GM23338 (cell line): ENCODE results near the gene C1GALT1C1L.

ENCODE experiments used
- CTCF ChIP-seq, 2 experiments: fragments of 200-600 bp in 1 of 2; sonication (generic) in 1 of 2; conservative IDR thresholded peaks; 2 replicates each; pipeline versions ENCODE4 v1.5.1 to v1.6.1; 2016 to 2017; ENCODE audit warnings: antibody characterized with exemption in 2 of 2, low read depth in 2 of 2, mild to moderate bottlenecking in 2 of 2, moderate library complexity in 1 of 2
- REST ChIP-seq: IDR thresholded peaks from one replicate; pipeline ENCODE4 v1.6.1; 2018; ENCODE audit warnings: antibody characterized with exemption; ENCODE audit not compliant: unreplicated experiment

- TF ChIP-seq CTCF (conservative IDR thresholded peaks at IDR 0.05; ENCODE audit: low read depth in 2 of 2) (no peak), REST (no peak)
Measured at GRCh38 chr2:43718530-43719124, 42.4 kb upstream of the C1GALT1C1L start.
